OCI-LY3 (cell line): ENCODE measurements around the gene RBM10.

ENCODE experiments used
- EZH2phosphoT487 ChIP-seq: fragments of 200-600 bp; shearing (Covaris generic); IDR thresholded peaks from 2 replicates; pipeline ENCODE4 v1.6.1; 2018; ENCODE audit warnings: antibody characterized with exemption, mixed run types, low read depth
- TF ChIP-seq, protein P1 (sequence below): fragments of 200-600, 300-600 bp; sonication (generic); IDR thresholded peaks from 2 replicates; pipeline ENCODE4 v1.5.1; 2014; ENCODE audit warnings: antibody characterized with exemption, low read length, low read depth

DNA sequence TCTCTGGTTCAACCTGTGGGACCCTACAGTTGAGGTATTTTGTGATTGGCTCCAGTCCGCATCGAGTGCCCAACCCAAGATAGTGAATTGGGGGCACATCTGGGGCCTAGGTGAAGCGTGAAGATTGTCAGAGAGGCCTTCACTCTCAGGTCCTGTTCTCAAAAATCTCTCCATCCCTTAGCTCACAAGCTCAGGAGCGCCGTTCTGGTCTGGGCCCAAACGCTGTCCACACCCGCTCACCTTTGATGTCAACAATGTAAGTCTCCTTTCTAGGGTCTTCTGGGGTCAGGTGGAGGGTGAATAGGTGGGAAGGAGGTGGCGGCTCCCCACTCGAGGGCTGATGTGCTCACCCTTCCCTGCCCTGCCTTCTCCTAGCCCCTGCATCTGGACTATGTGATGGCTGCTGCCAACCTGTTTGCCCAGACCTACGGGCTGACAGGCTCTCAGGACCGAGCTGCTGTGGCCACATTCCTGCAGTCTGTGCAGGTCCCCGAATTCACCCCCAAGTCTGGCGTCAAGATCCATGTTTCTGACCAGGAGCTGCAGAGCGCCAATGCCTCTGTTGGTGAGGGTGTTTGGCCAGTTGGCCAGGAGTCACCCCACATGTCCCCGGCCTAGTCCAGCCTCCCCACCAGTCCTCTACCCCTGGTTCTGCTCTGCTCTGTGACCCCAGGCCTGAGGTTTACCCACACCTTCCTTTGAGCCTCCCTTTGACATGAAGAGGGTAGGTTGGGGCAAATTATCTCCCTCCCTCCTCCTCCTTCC lies 65.8 kb downstream of the RBM10 start:
- TF ChIP-seq, protein P1, sequence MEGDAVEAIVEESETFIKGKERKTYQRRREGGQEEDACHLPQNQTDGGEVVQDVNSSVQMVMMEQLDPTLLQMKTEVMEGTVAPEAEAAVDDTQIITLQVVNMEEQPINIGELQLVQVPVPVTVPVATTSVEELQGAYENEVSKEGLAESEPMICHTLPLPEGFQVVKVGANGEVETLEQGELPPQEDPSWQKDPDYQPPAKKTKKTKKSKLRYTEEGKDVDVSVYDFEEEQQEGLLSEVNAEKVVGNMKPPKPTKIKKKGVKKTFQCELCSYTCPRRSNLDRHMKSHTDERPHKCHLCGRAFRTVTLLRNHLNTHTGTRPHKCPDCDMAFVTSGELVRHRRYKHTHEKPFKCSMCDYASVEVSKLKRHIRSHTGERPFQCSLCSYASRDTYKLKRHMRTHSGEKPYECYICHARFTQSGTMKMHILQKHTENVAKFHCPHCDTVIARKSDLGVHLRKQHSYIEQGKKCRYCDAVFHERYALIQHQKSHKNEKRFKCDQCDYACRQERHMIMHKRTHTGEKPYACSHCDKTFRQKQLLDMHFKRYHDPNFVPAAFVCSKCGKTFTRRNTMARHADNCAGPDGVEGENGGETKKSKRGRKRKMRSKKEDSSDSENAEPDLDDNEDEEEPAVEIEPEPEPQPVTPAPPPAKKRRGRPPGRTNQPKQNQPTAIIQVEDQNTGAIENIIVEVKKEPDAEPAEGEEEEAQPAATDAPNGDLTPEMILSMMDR = no peak
- no peak for TF ChIP-seq EZH2phosphoT487
